ENCODE results near the gene MPST.

MPST gene

GRCh38 chr22:37048133-37048532 lies 28.6 kb downstream of the MPST start:
- DNase-seq = no peak

- DNase-seq = no peak
These were observed 29.7 kb downstream of the MPST start for GRCh38 chr22:37049224-37049623.

- DNase-seq = no peak
These were observed 31.4 kb downstream of the MPST start for GRCh38 chr22:37050913-37051312.

- DNase-seq = peak; percentile 24
These were observed 32.1 kb downstream of the MPST start, which contains the start of gene KCTD17 for GRCh38 chr22:37051391-37052385. Gene KCTD17 (plus strand): TSS chr22:37051742. CDS start chr22:37051761, 19 bp downstream.

GRCh38 chr22:37052386-37053309 lies 33.1 kb downstream of the MPST start:
- no peak for DNase-seq

GRCh38 chr22:37053310-37054055 lies 33.9 kb downstream of the MPST start:
- no peak for DNase-seq

GRCh38 chr22:37054056-37054395 lies 34.5 kb downstream of the MPST start:
- no peak for DNase-seq

- DNase-seq = no peak
These were observed 35.2 kb downstream of the MPST start for GRCh38 chr22:37054600-37055365.

- DNase-seq = no peak
These were observed 36.7 kb downstream of the MPST start for GRCh38 chr22:37056246-37056645.

GRCh38 chr22:37057226-37057625 lies 37.7 kb downstream of the MPST start:
- no peak for DNase-seq

GRCh38 chr22:37057796-37058510 lies 38.4 kb downstream of the MPST start:
- DNase-seq = no peak

- no peak for DNase-seq
These were observed 39.6 kb downstream of the MPST start for GRCh38 chr22:37058917-37059701.

GRCh38 chr22:37059876-37060449 lies 40.4 kb downstream of the MPST start:
- DNase-seq = no peak

GRCh38 chr22:37060801-37061610 lies 41.5 kb downstream of the MPST start:
- DNase-seq = no peak

- no peak for DNase-seq
These were observed 42.3 kb downstream of the MPST start for GRCh38 chr22:37061611-37062375.

- no peak for DNase-seq
These were observed 42.8 kb downstream of the MPST start for GRCh38 chr22:37062376-37062675.

- DNase-seq = no peak
These were observed 43.3 kb downstream of the MPST start for GRCh38 chr22:37062702-37063381.

Measured in NCI-H1092 (cell line).